ENCODE data around the gene POFUT2.

Gene POFUT2

GRCh38 chr21:45299026-45299863 lies 11.6 kb upstream of the POFUT2 start:
- no peak for DNase-seq (ENCODE audit: low read depth, low spot score)
- CTCF ChIA-PET, result interaction anchor here (2.0 to 18.2 kb wide), 4 partner anchors 9 to 159 kb away, joined by 5 to 304 read pairs (median 24); no protein-coding TSS in a partner anchor
- H3K4me3 ChIP-seq (ENCODE audit: low read depth, low read length), result no peak overlapping the region
- no peak for TF ChIP-seq CTCF (IDR thresholded peaks at IDR 0.05; ENCODE audit: insufficient read depth, low read length, missing control alignments)
- POLR2A ChIA-PET, result no interaction called here

- no peak overlapping the region for H3K4me3 ChIP-seq (ENCODE audit: low read depth, low read length)
- POLR2A ChIA-PET, result no interaction called here
- DNase-seq (ENCODE audit: low read depth, low spot score), result no peak
- no peak for TF ChIP-seq CTCF (IDR thresholded peaks at IDR 0.05; ENCODE audit: insufficient read depth, low read length, missing control alignments)
- CTCF ChIA-PET, result interaction anchor here (1.3 to 18.2 kb wide), 3 partner anchors 11 to 158 kb away, joined by 4 to 304 read pairs (median 42); no protein-coding TSS in a partner anchor
Measured at GRCh38 chr21:45297869-45298268, 10.2 kb upstream of the POFUT2 start.

- POLR2A ChIA-PET, result no interaction called here
- no peak overlapping the region for H3K4me3 ChIP-seq (ENCODE audit: low read depth, low read length)
- CTCF ChIA-PET, result interaction anchor here (1.3 to 18.2 kb wide), 5 partner anchors 11 to 157 kb away, joined by 4 to 304 read pairs (median 66); no protein-coding TSS in a partner anchor
- DNase-seq (ENCODE audit: low read depth, low spot score), result no peak
- no peak for TF ChIP-seq CTCF (IDR thresholded peaks at IDR 0.05; ENCODE audit: insufficient read depth, low read length, missing control alignments)
Measured at GRCh38 chr21:45297329-45297728, 9.6 kb upstream of the POFUT2 start.

- TF ChIP-seq CTCF (IDR thresholded peaks at IDR 0.05; ENCODE audit: insufficient read depth, low read length, missing control alignments), result no peak
- CTCF ChIA-PET, result interaction anchor here (1.1 to 18.2 kb wide), 6 partner anchors 10 to 157 kb away, joined by 3 to 304 read pairs (median 54); no protein-coding TSS in a partner anchor
- no peak overlapping the region for H3K4me3 ChIP-seq (ENCODE audit: low read depth, low read length)
- POLR2A ChIA-PET, result no interaction called here
- no peak for DNase-seq (ENCODE audit: low read depth, low spot score)
Measured at GRCh38 chr21:45296638-45297037, 8.9 kb upstream of the POFUT2 start.

GRCh38 chr21:45295576-45296365 lies 8.1 kb upstream of the POFUT2 start:
- no peak for TF ChIP-seq CTCF (IDR thresholded peaks at IDR 0.05; ENCODE audit: insufficient read depth, low read length, missing control alignments)
- peak; percentile 72 for DNase-seq (ENCODE audit: low read depth, low spot score)
- CTCF ChIA-PET, result interaction anchor here (1.1 to 18.2 kb wide), 7 partner anchors 11 to 524 kb away, joined by 3 to 304 read pairs (median 42); no protein-coding TSS in a partner anchor
- POLR2A ChIA-PET, result no interaction called here
- H3K4me3 ChIP-seq (ENCODE audit: low read depth, low read length), result no peak overlapping the region

All from AG04449 (cell line).